Suprapubic skin (tissue), 4 donors: ENCODE data around the gene SLC25A23. TPM values are rescaled to one million over a fixed set of nuclear protein-coding genes. Genes with fewer than 3 reads are reported as not detected.

Experiments
- DNase-seq, 2 donors: peaks; one replicate each; pipeline ENCODE4 v3.0.0-alpha.2; 2019; ENCODE audit warnings: low spot score in 2 of 2
- H3K27ac ChIP-seq: fragments of 200-600 bp; sonication (generic); one replicate; pipeline ENCODE4 v1.5.1; 2019
- H3K27me3 ChIP-seq: fragments of 200-600 bp; sonication (generic); one replicate; pipeline ENCODE4 v1.5.1; 2019
- H3K36me3 ChIP-seq: fragments of 200-600 bp; sonication (generic); one replicate; pipeline ENCODE4 v1.5.1; 2019
- H3K4me1 ChIP-seq: fragments of 200-600 bp; sonication (generic); one replicate; pipeline ENCODE4 v1.5.1; 2019
- H3K4me3 ChIP-seq: fragments of 200-600 bp; sonication (generic); one replicate; pipeline ENCODE4 v1.5.1; 2019; ENCODE audit warnings: mild to moderate bottlenecking
- H3K9me3 ChIP-seq: fragments of 200-600 bp; sonication (generic); one replicate; pipeline ENCODE4 v1.5.1; 2019
- CTCF ChIP-seq, 2 donors: fragments of 200-600 bp in 1 of 2; fragments of 450-650 bp in 1 of 2; sonication (generic) in 1 of 2; IDR thresholded peaks; one replicate each; pipeline ENCODE4 v1.5.1; 2016 to 2019; ENCODE audit warnings: antibody characterized with exemption in 2 of 2, mild to moderate bottlenecking in 1 of 2, moderate library complexity in 1 of 2
- EP300 ChIP-seq: sonication (generic); formaldehyde crosslinking; IDR thresholded peaks from one replicate; pipeline ENCODE4 v1.6.1; 2017; ENCODE audit warnings: antibody characterized with exemption
- POLR2A ChIP-seq, 2 donors: fragments of 450-650 bp; IDR thresholded peaks; one replicate each; pipeline ENCODE4 v1.6.1; 2017; ENCODE audit warnings: antibody characterized with exemption in 2 of 2, mild to moderate bottlenecking in 2 of 2, moderate library complexity in 2 of 2
- POLR2AphosphoS5 ChIP-seq, 3 donors: sonication (generic); formaldehyde crosslinking; IDR thresholded peaks; one replicate each; pipeline ENCODE4 v1.6.1; 2017; ENCODE audit warnings: antibody characterized with exemption in 3 of 3
- WGBS: methylation state at CpG from one replicate; pipeline ENCODE4 v1.1.5; 2018; 5-methylcytosine and 5-hydroxymethylcytosine counted together
- total RNA-seq, 4 donors: library from RNA; depleted of rRNA; stranded (reverse); fragments of >200 nt; gene quantifications; one replicate each; pipeline ENCODE4 v1.1.0, GENCODE V29; 2016

SLC25A23 gene
- total RNA-seq, 4 donors from 2014 or later, result 39.5 to 76.3 (median 61.6) TPM

DNA sequence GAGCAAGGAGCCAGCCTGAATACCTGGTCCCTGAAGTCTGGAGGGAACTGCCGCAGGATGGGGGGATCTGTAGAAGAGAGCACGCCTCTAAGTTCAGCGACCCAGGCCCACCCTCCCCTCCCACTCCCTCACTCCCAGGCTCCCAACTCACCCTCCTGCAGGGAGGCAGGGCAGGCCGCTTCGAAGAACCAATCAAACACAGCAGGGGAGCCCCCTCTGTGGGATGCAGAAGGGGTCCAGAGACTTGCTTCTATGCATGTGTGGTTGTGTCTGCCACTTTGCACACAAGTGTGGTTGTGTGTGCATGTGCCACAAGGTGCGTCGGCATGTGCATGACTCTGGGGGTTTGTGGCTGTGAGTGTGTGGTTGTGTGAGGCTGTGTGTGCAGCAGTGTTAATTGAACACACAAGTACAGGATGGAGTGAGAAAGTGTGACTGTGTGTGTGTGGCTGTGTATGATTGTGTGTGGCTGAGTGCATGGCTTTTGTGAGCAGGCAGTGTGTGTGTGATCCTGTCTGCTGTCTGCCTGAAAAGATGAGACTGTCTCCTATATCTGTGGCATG, 20.3 kb upstream of the SLC25A23 start:
- H3K36me3 ChIP-seq, result peaks cover 4% of the 10 kb centered on the region
- no peak overlapping the region for H3K4me3 ChIP-seq
- peaks cover 18% of the 10 kb centered on the region for H3K27me3 ChIP-seq
- H3K4me1 ChIP-seq, result peaks cover 17% of the 10 kb centered on the region
- 85% methylated on average over 4 of the region's 7 CpGs for WGBS
- no peak overlapping the region for H3K27ac ChIP-seq
- no peak for DNase-seq
- no peak for TF ChIP-seq CTCF (IDR thresholded peaks at IDR 0.05)
- no peak for TF ChIP-seq POLR2A (IDR thresholded peaks at IDR 0.05)
- TF ChIP-seq EP300, result no peak
- no peak for TF ChIP-seq POLR2AphosphoS5 (IDR thresholded peaks at IDR 0.05)
- no peaks in the 10 kb centered on the region for H3K9me3 ChIP-seq

- H3K36me3 ChIP-seq, result peaks cover 4% of the 10 kb centered on the region
- no peak for DNase-seq
- peaks cover 17% of the 10 kb centered on the region for H3K4me1 ChIP-seq
- H3K27ac ChIP-seq, result no peak overlapping the region
- no peaks in the 10 kb centered on the region for H3K9me3 ChIP-seq
- TF ChIP-seq CTCF (IDR thresholded peaks at IDR 0.05), result no peak
- no peak for TF ChIP-seq EP300
- no peak for TF ChIP-seq POLR2AphosphoS5 (IDR thresholded peaks at IDR 0.05)
- 89% methylated on average over 3 of the region's 13 CpGs for WGBS
- H3K4me3 ChIP-seq, result no peak overlapping the region
- peaks cover 21% of the 10 kb centered on the region for H3K27me3 ChIP-seq
Observed at GRCh38 chr19:6478815-6479214, 19.2 kb upstream of the SLC25A23 start.

DNA sequence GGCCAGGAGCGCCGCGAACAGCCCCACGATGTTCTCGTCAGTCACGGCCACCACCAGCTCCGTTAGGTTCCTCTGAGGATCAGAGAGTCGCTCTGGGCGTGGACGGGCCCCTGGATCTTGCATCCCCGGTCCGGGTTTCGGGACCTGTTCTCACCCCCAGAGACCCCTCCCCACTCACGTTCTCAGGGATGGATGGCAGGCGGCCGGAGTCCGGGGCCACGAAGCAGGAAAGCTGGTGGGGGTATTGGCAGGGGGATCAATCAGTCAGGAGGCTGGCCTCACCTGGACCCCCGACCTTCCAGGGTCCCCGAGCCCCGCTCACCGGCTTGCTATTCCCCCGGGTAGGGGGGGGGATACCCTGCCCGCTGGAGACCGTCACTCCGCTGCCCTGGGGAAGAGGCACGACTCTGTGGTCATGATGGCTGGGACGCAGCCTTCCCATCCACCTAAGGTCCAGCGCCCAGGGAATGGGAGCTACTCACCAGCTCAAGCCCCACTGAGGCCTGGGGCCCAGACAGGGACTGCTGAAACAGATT, 17.4 kb upstream of the SLC25A23 start:
- TF ChIP-seq EP300, result no peak
- TF ChIP-seq POLR2AphosphoS5 (IDR thresholded peaks at IDR 0.05), result no peak
- TF ChIP-seq CTCF (IDR thresholded peaks at IDR 0.05), result no peak
- TF ChIP-seq POLR2A (IDR thresholded peaks at IDR 0.05), result no peak
- H3K9me3 ChIP-seq, result no peaks in the 10 kb centered on the region
- H3K4me1 ChIP-seq, result peaks cover 17% of the 10 kb centered on the region
- DNase-seq, result no peak
- WGBS, result 25% methylated on average over 15 of the region's 29 CpGs
- H3K36me3 ChIP-seq, result peaks cover 4% of the 10 kb centered on the region
- H3K4me3 ChIP-seq, result peak overlapping the region; percentile 31
- H3K27me3 ChIP-seq, result peaks cover 21% of the 10 kb centered on the region
- H3K27ac ChIP-seq, result no peak overlapping the region

GRCh38 chr19:6476155-6476895, 16.7 kb upstream of the SLC25A23 start:
- Histone ChIP-seq H3K4me3 (peak overlapping the region; percentile 31), H3K27ac (no peak overlapping the region), H3K27me3 (peaks cover 21% of the 10 kb centered on the region), H3K9me3 (no peaks in the 10 kb centered on the region), H3K36me3 (peaks cover 4% of the 10 kb centered on the region), H3K4me1 (peaks cover 17% of the 10 kb centered on the region)
- 19% methylated on average over 19 of the region's 33 CpGs for WGBS
- TF ChIP-seq EP300 (no peak), POLR2A (IDR thresholded peaks at IDR 0.05) (no peak), POLR2AphosphoS5 (IDR thresholded peaks at IDR 0.05) (no peak), CTCF (IDR thresholded peaks at IDR 0.05) (no peak)
- DNase-seq, result peak in 1 of 2 donors; percentile 81
